ENCODE data around the gene GPATCH4. TPM values are rescaled to one million over a fixed set of nuclear protein-coding genes. Genes with fewer than 3 reads are reported as not detected.

Gene GPATCH4
- total RNA-seq, 4 donors from 2014 or later: 30.2 to 77.5 (median 35.5) TPM

GRCh38 chr1:156598125-156598524, 3.2 kb downstream of the GPATCH4 start:
- DNase-seq (ENCODE audit: low spot score): no peak
- TF ChIP-seq CTCF (IDR thresholded peaks at IDR 0.05): no peak
- no peak for ATAC-seq (ENCODE audit: low FRiP score)

GRCh38 chr1:156596426-156596825, 4.9 kb downstream of the GPATCH4 start:
- no peak for DNase-seq (ENCODE audit: low spot score)
- no peak for ATAC-seq (ENCODE audit: low FRiP score)
- TF ChIP-seq CTCF (IDR thresholded peaks at IDR 0.05): no peak

- TF ChIP-seq CTCF (IDR thresholded peaks at IDR 0.05): no peak
- ATAC-seq (ENCODE audit: low FRiP score) (no peak), DNase-seq (ENCODE audit: low spot score) (no peak)
Observed at GRCh38 chr1:156595016-156595415, 6.3 kb downstream of the GPATCH4 start.

GRCh38 chr1:156594190-156594589, 7.1 kb downstream of the GPATCH4 start:
- TF ChIP-seq CTCF (IDR thresholded peaks at IDR 0.05): no peak
- no peak for ATAC-seq (ENCODE audit: low FRiP score)
- no peak for DNase-seq (ENCODE audit: low spot score)

- ATAC-seq (ENCODE audit: low FRiP score) (no peak), DNase-seq (ENCODE audit: low spot score) (no peak)
- TF ChIP-seq CTCF (IDR thresholded peaks at IDR 0.05): no peak
Observed at GRCh38 chr1:156593661-156593989, 7.7 kb downstream of the GPATCH4 start.

- ATAC-seq (ENCODE audit: low FRiP score) (no peak), DNase-seq (ENCODE audit: low spot score) (no peak)
- no peak for TF ChIP-seq CTCF (IDR thresholded peaks at IDR 0.05)
Observed at GRCh38 chr1:156592910-156593660, 8.2 kb downstream of the GPATCH4 start.

- no peak for ATAC-seq (ENCODE audit: low FRiP score)
- DNase-seq (ENCODE audit: low spot score): no peak
- TF ChIP-seq CTCF (IDR thresholded peaks at IDR 0.05): no peak
Observed at GRCh38 chr1:156592158-156592909, 8.9 kb downstream of the GPATCH4 start.

Measured in omental fat pad (tissue), 4 donors.